Putamen (tissue), 1 donor: ENCODE results near the gene AACS.
"Not testable (repeated sequence)": the region's sequence is repeated elsewhere in the genome, so short reads cannot be mapped to it uniquely, and the experiment has no call there.

ENCODE experiments used
- DNase-seq: peaks from one replicate; pipeline ENCODE4 v3.0.0-alpha.2; 2016; ENCODE audit warnings: low spot score

AACS gene

GRCh38 chr12:125092108-125092871 lies 27.1 kb downstream of the AACS start:
- DNase-seq, result no peak

DNA sequence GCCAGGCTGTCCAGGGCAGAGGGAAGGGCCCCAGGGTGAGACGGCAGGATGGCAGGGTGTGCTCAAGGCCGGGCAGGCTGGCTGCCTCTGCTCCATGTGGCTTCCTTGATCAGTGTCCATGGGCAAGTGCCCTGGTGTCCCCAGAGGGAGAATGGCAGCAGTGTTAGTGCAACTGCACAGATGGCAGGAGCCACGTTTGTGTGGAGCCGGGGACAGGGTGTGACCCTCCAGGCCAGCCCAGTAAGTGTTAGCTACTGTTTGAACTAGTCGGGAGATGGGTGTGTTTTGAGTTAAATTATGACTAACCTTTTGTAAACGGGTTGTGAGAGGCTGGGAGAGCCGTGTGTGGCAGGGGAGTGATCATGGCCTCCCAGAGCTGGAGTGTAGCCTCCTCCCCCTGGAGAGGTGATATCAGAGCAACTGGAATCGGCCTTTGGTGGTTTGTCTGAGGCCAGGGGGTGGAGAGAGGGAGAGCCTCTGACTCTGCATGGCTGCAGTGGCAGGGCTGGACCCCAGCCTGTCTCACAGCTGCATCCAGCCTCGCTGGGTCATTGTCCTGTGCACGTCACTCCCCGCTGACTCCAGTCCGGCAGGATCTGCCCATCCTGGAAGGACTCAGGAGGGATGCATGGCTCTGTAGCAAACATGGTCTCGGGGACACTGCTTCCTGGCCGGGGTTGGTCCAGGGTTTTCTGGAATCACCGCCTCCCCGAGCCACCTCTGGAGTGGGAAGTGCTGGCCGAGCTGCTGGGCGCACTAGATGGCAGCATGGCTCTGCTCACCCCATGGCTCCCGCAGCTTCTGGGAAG lies 27.8 kb downstream of the AACS start:
- peak; percentile 10 for DNase-seq

GRCh38 chr12:125093681-125094330 lies 28.6 kb downstream of the AACS start:
- no peak for DNase-seq

DNA sequence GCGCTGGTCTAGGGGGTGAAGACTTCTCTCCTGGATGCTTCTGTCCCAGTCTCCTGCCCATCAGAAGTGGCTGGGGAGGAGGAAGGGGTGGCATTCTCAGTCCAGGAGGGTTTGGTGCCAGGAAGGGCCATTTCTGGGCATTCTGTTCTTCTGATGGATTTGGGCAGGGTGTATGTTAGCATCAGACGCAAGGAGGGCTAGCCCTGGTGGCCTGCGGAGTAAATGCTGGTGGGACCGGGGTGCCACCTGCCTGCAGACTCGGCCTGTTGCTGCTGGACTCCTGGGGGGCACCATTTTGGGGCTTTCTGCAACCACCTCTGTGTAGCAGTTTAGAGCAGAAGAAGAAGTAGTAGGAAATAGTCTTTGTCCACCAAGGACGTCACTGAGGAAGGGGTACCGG lies 31.7 kb downstream of the AACS start:
- DNase-seq, result no peak

- no peak for DNase-seq
Observed at GRCh38 chr12:125097427-125097826, 32.2 kb downstream of the AACS start.

- no peak for DNase-seq
Observed at GRCh38 chr12:125098676-125099408, 33.6 kb downstream of the AACS start.

- DNase-seq, result no peak
Observed at GRCh38 chr12:125099409-125099782, 34.2 kb downstream of the AACS start.

GRCh38 chr12:125100551-125101434 lies 35.6 kb downstream of the AACS start:
- no peak for DNase-seq

GRCh38 chr12:125104982-125105381 lies 39.7 kb downstream of the AACS start:
- no peak for DNase-seq

DNA sequence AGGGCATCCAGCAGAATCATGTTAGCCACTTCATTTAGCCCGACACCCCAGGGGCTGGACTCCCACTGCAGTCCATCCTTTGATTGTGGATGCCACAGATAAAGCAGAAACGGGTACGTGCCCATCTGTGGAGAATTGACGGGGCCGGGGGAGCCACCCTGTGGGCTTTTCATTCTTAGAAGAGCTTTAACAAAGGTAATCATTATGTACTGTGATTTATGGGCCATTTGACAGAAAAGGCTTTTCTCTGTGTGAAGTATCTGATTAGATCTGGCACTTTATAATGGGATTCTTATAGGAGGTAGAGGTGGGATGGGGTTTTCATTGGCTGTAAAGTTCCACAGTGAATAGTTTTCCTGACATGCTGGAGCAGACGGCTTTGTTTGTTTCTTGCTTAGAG lies 40.4 kb downstream of the AACS start:
- DNase-seq, result no peak

DNA sequence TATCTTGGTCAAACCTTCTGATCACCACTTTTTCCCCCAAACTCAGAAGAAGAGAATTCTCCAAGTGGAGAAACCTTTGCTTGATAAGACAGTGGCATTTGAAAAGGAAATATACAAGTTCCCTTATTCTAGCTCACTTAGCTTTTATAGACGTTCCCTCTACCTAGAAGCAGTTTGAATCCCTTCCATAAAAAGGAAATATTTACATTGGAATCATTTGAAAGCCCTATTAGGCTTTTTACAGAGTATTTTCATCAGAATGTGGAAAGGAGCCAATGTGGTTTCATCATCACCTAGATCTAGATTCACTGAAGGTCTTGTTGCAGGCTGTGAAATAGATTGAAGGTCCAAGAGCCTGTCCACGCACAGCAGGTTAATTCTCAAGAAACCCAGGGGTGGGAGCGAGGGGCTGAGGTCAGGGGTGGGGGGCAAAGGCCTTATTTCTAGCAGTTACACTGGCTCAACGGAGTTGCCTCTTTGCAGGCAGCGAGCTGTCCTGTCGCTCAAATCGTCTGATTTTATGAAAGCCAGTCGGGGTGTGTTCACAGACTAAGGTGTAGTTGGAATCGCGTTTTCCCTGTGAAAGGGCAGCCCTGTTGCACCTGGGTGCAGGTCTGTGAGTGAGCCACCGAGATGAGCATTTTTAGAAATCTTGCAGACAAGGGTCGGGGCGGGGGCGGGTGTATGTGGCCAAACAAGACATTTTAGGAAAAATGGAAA lies 45.6 kb downstream of the AACS start:
- no peak for DNase-seq

DNA sequence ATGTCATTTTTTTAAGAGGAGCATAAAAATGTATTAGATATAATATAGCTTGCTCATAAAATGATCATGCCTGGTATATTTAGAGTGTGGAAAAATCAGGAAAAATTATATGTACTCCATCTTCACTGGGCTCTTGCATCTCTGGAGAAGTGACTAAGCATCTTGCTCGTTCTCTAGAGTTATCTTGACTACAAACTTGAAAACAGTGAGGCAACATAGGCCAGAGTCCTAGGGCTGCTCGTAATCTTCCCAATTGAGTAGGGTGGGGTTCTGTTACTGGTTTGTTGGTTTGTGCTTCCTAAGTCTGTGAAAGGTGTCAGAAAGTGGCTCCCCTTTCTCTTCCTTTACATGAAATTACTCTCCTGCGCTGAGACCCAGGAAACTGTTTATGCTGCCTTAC lies 46.2 kb downstream of the AACS start:
- DNase-seq, result no peak

GRCh38 chr12:125112614-125113013 lies 47.4 kb downstream of the AACS start:
- DNase-seq, result not testable (repeated sequence)

DNA sequence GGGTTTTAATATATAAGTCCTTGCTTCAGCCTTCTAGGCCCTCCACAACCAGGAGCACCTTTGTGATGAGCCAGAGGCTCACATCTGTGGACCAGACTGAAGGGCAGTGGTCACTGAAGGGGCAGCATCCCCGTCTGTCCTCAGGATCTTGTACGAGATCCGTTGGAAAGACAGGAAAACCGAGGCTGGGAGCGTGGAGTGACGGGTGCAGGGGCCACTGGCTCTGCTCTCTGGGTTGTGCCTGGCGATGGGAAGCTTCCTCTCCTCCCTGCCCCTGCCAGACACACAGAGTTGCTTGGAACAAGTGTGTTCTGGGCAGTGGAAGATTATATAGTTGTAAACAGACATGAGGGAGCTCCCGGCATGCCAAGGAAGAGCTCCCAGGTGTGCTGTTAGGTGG lies 48.0 kb downstream of the AACS start:
- no peak for DNase-seq

DNA sequence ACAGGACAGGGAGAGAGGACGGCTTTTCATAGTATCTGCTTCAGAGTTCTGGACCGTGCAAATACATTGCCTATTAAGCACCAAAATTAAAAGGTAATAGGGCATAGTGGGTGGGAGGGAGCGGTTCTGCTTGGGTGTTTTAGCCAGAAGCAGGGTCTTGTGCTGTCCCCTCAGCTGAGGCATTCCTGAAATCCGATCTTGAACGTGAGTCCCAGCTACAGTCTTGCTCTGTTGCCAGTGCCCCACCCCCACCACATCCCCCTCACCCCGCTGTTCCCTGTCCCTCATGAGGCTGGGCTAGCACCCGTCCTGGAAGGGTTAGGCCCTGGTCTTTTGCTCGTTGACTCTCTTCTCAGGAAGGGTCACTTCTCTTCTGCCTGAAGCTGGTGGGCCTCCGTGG lies 48.6 kb downstream of the AACS start:
- no peak for DNase-seq

DNA sequence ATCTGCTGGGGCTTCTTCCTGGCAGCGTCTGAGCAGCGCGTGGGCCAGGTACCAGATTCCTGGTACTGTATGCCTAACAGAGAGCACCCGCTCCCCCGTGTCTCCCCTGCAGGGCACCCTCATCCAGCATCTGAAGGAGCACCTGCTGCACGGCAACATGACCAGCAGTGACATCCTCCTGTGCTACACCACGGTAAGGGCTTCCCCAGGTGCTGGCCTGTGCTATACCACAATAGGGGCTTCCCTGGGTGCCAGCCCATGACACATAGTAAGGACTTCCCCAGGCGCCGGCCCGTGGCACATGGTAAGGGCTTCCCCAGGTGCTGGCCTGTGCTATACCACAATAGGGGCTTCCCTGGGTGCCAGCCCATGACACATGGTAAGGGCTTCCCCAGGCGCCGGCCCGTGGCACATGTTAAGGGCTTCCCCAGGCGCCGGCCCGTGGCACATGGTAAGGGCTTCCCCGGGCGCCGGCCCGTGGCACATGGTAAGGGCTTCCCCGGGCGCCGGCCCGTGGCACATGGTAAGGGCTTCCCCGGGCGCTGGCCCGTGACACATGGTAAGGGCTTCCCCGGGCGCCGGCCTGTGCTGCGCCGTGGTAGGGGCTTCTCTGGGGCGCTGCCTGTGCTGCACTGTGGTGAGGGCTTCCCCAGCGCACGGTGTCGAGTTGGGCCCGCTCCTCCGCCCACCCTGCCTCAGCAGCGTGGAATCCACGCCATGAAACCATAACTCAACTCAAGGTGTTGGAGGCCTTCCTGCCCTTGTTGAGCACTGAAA lies 49.3 kb downstream of the AACS start:
- no peak for DNase-seq

- DNase-seq, result no peak
Observed at GRCh38 chr12:125120566-125120965, 55.3 kb downstream of the AACS start.

GRCh38 chr12:125121106-125121505 lies 55.9 kb downstream of the AACS start:
- no peak for DNase-seq

DNA sequence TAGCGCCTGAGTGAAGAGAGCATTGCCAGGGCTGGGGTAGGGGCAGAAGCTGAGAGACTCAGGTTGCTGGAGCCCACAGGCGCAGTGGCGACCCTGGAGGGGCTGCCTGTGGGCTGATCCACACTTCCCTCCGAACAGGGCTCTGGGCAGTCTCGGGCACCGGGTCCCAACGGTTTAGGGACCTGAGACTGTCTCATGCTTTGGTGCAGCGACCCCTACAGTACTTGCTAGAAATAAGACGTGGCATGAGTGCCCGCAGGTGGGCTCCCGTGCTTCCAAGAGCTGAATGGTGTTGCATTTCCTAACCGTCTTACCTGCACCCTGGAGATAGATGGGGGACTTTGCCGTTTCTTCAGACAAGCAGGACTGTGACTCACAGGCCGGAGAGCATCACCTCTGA lies 57.4 kb downstream of the AACS start:
- no peak for DNase-seq
